H1 (cell line): ENCODE results near the gene TMSB15C.

Experiments
- CHD2 ChIP-seq: IDR thresholded peaks from 2 replicates; pipeline ENCODE4 v1.6.1; 2012; ENCODE audit warnings: low read length, improper control_type of control experiment
- CREB1 ChIP-seq: IDR thresholded peaks from 2 replicates; pipeline ENCODE4 v1.6.1; 2012; ENCODE audit warnings: inconsistent platforms
- CTCF ChIP-seq, 3 experiments: IDR thresholded peaks; 1 replicate in 2 of 3; 2 replicates in 1 of 3; pipeline versions ENCODE4 v1.5.1 to v1.6.1; 2011; ENCODE audit warnings: low read length in 3 of 3, mild to moderate bottlenecking in 3 of 3, inconsistent platforms in 2 of 3, low read depth in 1 of 3, moderate library complexity in 1 of 3; ENCODE audit not compliant: insufficient read depth in 1 of 3; ENCODE audit errors: control extremely low read depth in 1 of 3
- EP300 ChIP-seq, 2 experiments: IDR thresholded peaks; 1 replicate in 1 of 2; 2 replicates in 1 of 2; pipeline ENCODE4 v1.6.1; 2011 to 2012; ENCODE audit warnings: low read depth in 2 of 2, low read length in 2 of 2, mild to moderate bottlenecking in 2 of 2, borderline replicate concordance in 1 of 2, inconsistent platforms in 1 of 2, moderate library complexity in 1 of 2
- EZH2 ChIP-seq: fragments of 200-600 bp; sonication (generic); IDR thresholded peaks from 2 replicates; pipeline ENCODE4 v1.7.1; 2012; ENCODE audit warnings: low read depth, mild to moderate bottlenecking, moderate library complexity, low read length, inconsistent platforms; ENCODE audit not compliant: severe bottlenecking
- JUND ChIP-seq: IDR thresholded peaks from 2 replicates; pipeline ENCODE4 v1.6.1; 2011; ENCODE audit warnings: mild to moderate bottlenecking, improper control_type of control experiment, low read length
- POLR2AphosphoS5 ChIP-seq: IDR thresholded peaks from 2 replicates; pipeline ENCODE4 v1.6.1; 2011; ENCODE audit warnings: low read depth, low read length
- RAD21 ChIP-seq, 2 experiments: IDR thresholded peaks in 1 of 2; conservative IDR thresholded peaks in 1 of 2; 2 replicates each; pipeline ENCODE4 v1.6.1; 2011; ENCODE audit warnings: low read depth in 2 of 2, low read length in 2 of 2, improper control_type of control experiment in 1 of 2, inconsistent platforms in 1 of 2, mild to moderate bottlenecking in 1 of 2, moderate library complexity in 1 of 2
- TF ChIP-seq, protein P1 (sequence below): fragments of 300-600 bp; sonication (generic); IDR thresholded peaks from 2 replicates; pipeline ENCODE4 v1.7.1; 2012; ENCODE audit warnings: low read length, moderate library complexity, mild to moderate bottlenecking, inconsistent platforms; ENCODE audit not compliant: insufficient replicate concordance
- TF ChIP-seq, protein P2 (sequence below): IDR thresholded peaks from 2 replicates; pipeline ENCODE4 v1.6.1; 2011; ENCODE audit warnings: low read length, improper control_type of control experiment

GRCh38 chrX:104118765-104119164, 42.7 kb upstream of the TMSB15C start:
- TF ChIP-seq CTCF (IDR thresholded peaks at IDR 0.05; ENCODE audit: control extremely low read depth in 1 of 3, insufficient read depth in 1 of 3, low read depth in 1 of 3, low read length in 3 of 3) (no peak), CHD2 (no peak), EZH2 (no peak), POLR2AphosphoS5 (no peak), JUND (no peak), EP300 (IDR thresholded peaks at IDR 0.05; ENCODE audit: borderline replicate concordance in 1 of 2, low read depth in 2 of 2, low read length in 2 of 2) (no peak), CREB1 (no peak), RAD21 (IDR thresholded peaks at IDR 0.05 in 1 of 2, conservative IDR thresholded peaks at IDR 0.05 in 1 of 2; ENCODE audit: low read depth in 2 of 2, low read length in 2 of 2) (no peak)
- TF ChIP-seq, protein P1, sequence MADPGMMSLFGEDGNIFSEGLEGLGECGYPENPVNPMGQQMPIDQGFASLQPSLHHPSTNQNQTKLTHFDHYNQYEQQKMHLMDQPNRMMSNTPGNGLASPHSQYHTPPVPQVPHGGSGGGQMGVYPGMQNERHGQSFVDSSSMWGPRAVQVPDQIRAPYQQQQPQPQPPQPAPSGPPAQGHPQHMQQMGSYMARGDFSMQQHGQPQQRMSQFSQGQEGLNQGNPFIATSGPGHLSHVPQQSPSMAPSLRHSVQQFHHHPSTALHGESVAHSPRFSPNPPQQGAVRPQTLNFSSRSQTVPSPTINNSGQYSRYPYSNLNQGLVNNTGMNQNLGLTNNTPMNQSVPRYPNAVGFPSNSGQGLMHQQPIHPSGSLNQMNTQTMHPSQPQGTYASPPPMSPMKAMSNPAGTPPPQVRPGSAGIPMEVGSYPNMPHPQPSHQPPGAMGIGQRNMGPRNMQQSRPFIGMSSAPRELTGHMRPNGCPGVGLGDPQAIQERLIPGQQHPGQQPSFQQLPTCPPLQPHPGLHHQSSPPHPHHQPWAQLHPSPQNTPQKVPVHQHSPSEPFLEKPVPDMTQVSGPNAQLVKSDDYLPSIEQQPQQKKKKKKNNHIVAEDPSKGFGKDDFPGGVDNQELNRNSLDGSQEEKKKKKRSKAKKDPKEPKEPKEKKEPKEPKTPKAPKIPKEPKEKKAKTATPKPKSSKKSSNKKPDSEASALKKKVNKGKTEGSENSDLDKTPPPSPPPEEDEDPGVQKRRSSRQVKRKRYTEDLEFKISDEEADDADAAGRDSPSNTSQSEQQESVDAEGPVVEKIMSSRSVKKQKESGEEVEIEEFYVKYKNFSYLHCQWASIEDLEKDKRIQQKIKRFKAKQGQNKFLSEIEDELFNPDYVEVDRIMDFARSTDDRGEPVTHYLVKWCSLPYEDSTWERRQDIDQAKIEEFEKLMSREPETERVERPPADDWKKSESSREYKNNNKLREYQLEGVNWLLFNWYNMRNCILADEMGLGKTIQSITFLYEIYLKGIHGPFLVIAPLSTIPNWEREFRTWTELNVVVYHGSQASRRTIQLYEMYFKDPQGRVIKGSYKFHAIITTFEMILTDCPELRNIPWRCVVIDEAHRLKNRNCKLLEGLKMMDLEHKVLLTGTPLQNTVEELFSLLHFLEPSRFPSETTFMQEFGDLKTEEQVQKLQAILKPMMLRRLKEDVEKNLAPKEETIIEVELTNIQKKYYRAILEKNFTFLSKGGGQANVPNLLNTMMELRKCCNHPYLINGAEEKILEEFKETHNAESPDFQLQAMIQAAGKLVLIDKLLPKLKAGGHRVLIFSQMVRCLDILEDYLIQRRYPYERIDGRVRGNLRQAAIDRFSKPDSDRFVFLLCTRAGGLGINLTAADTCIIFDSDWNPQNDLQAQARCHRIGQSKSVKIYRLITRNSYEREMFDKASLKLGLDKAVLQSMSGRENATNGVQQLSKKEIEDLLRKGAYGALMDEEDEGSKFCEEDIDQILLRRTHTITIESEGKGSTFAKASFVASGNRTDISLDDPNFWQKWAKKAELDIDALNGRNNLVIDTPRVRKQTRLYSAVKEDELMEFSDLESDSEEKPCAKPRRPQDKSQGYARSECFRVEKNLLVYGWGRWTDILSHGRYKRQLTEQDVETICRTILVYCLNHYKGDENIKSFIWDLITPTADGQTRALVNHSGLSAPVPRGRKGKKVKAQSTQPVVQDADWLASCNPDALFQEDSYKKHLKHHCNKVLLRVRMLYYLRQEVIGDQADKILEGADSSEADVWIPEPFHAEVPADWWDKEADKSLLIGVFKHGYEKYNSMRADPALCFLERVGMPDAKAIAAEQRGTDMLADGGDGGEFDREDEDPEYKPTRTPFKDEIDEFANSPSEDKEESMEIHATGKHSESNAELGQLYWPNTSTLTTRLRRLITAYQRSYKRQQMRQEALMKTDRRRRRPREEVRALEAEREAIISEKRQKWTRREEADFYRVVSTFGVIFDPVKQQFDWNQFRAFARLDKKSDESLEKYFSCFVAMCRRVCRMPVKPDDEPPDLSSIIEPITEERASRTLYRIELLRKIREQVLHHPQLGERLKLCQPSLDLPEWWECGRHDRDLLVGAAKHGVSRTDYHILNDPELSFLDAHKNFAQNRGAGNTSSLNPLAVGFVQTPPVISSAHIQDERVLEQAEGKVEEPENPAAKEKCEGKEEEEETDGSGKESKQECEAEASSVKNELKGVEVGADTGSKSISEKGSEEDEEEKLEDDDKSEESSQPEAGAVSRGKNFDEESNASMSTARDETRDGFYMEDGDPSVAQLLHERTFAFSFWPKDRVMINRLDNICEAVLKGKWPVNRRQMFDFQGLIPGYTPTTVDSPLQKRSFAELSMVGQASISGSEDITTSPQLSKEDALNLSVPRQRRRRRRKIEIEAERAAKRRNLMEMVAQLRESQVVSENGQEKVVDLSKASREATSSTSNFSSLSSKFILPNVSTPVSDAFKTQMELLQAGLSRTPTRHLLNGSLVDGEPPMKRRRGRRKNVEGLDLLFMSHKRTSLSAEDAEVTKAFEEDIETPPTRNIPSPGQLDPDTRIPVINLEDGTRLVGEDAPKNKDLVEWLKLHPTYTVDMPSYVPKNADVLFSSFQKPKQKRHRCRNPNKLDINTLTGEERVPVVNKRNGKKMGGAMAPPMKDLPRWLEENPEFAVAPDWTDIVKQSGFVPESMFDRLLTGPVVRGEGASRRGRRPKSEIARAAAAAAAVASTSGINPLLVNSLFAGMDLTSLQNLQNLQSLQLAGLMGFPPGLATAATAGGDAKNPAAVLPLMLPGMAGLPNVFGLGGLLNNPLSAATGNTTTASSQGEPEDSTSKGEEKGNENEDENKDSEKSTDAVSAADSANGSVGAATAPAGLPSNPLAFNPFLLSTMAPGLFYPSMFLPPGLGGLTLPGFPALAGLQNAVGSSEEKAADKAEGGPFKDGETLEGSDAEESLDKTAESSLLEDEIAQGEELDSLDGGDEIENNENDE = no peak
- TF ChIP-seq, protein P2, sequence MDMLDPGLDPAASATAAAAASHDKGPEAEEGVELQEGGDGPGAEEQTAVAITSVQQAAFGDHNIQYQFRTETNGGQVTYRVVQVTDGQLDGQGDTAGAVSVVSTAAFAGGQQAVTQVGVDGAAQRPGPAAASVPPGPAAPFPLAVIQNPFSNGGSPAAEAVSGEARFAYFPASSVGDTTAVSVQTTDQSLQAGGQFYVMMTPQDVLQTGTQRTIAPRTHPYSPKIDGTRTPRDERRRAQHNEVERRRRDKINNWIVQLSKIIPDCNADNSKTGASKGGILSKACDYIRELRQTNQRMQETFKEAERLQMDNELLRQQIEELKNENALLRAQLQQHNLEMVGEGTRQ = no peak
